Ureter (tissue), 1 donor: ENCODE data around the gene RNPS1. TPM values are rescaled to one million over a fixed set of nuclear protein-coding genes. Genes with fewer than 3 reads are reported as not detected.
"Not testable (repeated sequence)": the region's sequence is repeated elsewhere in the genome, so short reads cannot be mapped to it uniquely, and the experiment has no call there.

Source experiments
- DNase-seq: peaks from one replicate; pipeline ENCODE4 v3.0.0-alpha.2; 2020; ENCODE audit warnings: low spot score
- total RNA-seq: library from RNA; stranded (reverse); gene quantifications from one replicate; pipeline ENCODE4 v1.2.4, GENCODE V29; 2023
- donor health status: DM: yes; HTN: yes; CAD: no.

RNPS1 gene
- total RNA-seq, 1 donor from 2014 or later: 178 TPM

- DNase-seq: no peak
These were observed 10.2 kb downstream of the RNPS1 start for GRCh38 chr16:2257726-2258125.

- DNase-seq: no peak
These were observed 11.3 kb downstream of the RNPS1 start for GRCh38 chr16:2256531-2257140.

- DNase-seq: no peak
These were observed 14.6 kb downstream of the RNPS1 start for GRCh38 chr16:2253293-2253692.

GRCh38 chr16:2252806-2253148, 15.1 kb downstream of the RNPS1 start:
- DNase-seq: no peak

- peak; percentile 96 for DNase-seq
These were observed 16.4 kb downstream of the RNPS1 start, which contains the start of gene ECI1 for GRCh38 chr16:2251296-2252111. TSS of gene ECI1 (minus strand) at chr16:2251587. CDS start at chr16:2251566, 21 bp downstream.

- DNase-seq: no peak
These were observed 17.2 kb downstream of the RNPS1 start for GRCh38 chr16:2250652-2251295.

- DNase-seq: no peak
These were observed 21.5 kb downstream of the RNPS1 start for GRCh38 chr16:2246301-2246885.

GRCh38 chr16:2244926-2245795, 22.8 kb downstream of the RNPS1 start:
- DNase-seq: no peak

GRCh38 chr16:2244301-2244700, 23.6 kb downstream of the RNPS1 start:
- no peak for DNase-seq

- no peak for DNase-seq
These were observed 24.1 kb downstream of the RNPS1 start for GRCh38 chr16:2243781-2244180.

GRCh38 chr16:2243031-2243528, 24.8 kb downstream of the RNPS1 start:
- DNase-seq: no peak

GRCh38 chr16:2242598-2242997, 25.3 kb downstream of the RNPS1 start:
- DNase-seq: no peak

GRCh38 chr16:2240331-2240730, 27.6 kb downstream of the RNPS1 start:
- not testable (repeated sequence) for DNase-seq

GRCh38 chr16:2238838-2239675, 28.9 kb downstream of the RNPS1 start:
- no peak for DNase-seq

- DNase-seq: no peak
These were observed 29.6 kb downstream of the RNPS1 start for GRCh38 chr16:2238150-2238837.

- no peak for DNase-seq
These were observed 30.3 kb downstream of the RNPS1 start for GRCh38 chr16:2237493-2238149.

GRCh38 chr16:2237102-2237482, 30.8 kb downstream of the RNPS1 start:
- no peak for DNase-seq

GRCh38 chr16:2236337-2237101, 31.4 kb downstream of the RNPS1 start, which contains the start of gene DNASE1L2:
TSS of gene DNASE1L2 (plus strand) at chr16:2236444. CDS start at chr16:2236817, 373 bp downstream.
- DNase-seq: no peak
